ENCODE data around the gene VPS39.

The VPS39 gene

GRCh38 chr15:42133356-42133755 lies 74.7 kb downstream of the VPS39 start:
- no peaks in the 10 kb centered on the region for H3K36me3 ChIP-seq (ENCODE audit: control insufficient read depth in 2 of 2, insufficient read depth in 1 of 2, low read length in 2 of 2)
- peaks cover 9% of the 10 kb centered on the region for H3K4me1 ChIP-seq (ENCODE audit: control insufficient read depth, insufficient read depth, low read length)
- CTCF ChIA-PET: interaction anchor here (0.6 to 1.9 kb wide), 6 partner anchors 8 to 397 kb away, joined by 3 to 12 read pairs (median 4); no protein-coding TSS in a partner anchor
- TF ChIP-seq ZBTB1 (tag by site-specific recombination; IDR thresholded peaks at IDR 0.05) (no peak), ZNF140 (tag by site-specific recombination; IDR thresholded peaks at IDR 0.05) (no peak), ZNF629 (tag by site-specific recombination; IDR thresholded peaks at IDR 0.05) (no peak), ZNF777 (tag by site-specific recombination; IDR thresholded peaks at IDR 0.05; ENCODE audit: borderline replicate concordance) (no peak), ZIC2 (tag by site-specific recombination; IDR thresholded peaks at IDR 0.05) (no peak), GLI2 (tag by site-specific recombination; IDR thresholded peaks at IDR 0.05; ENCODE audit: borderline replicate concordance, low read depth) (no peak), ZSCAN30 (tag by site-specific recombination; IDR thresholded peaks at IDR 0.05) (no peak), ZNF48 (tag by site-specific recombination; IDR thresholded peaks at IDR 0.05) (no peak), ZNF184 (tag by site-specific recombination; IDR thresholded peaks at IDR 0.05) (no peak), IKZF3 (tag by site-specific recombination; IDR thresholded peaks at IDR 0.05) (no peak), EGR2 (tag by site-specific recombination; IDR thresholded peaks at IDR 0.05; ENCODE audit: low read depth) (no peak), ZNF529 (tag by site-specific recombination; IDR thresholded peaks at IDR 0.05; ENCODE audit: insufficient replicate concordance) (no peak), ZNF624 (tag by site-specific recombination; IDR thresholded peaks at IDR 0.05) (no peak)
- TF ChIP-seq, protein P1, sequence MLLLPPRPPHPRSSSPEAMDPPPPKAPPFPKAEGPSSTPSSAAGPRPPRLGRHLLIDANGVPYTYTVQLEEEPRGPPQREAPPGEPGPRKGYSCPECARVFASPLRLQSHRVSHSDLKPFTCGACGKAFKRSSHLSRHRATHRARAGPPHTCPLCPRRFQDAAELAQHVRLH (tag by site-specific recombination; IDR thresholded peaks at IDR 0.05): no peak
- TF ChIP-seq, protein P2, sequence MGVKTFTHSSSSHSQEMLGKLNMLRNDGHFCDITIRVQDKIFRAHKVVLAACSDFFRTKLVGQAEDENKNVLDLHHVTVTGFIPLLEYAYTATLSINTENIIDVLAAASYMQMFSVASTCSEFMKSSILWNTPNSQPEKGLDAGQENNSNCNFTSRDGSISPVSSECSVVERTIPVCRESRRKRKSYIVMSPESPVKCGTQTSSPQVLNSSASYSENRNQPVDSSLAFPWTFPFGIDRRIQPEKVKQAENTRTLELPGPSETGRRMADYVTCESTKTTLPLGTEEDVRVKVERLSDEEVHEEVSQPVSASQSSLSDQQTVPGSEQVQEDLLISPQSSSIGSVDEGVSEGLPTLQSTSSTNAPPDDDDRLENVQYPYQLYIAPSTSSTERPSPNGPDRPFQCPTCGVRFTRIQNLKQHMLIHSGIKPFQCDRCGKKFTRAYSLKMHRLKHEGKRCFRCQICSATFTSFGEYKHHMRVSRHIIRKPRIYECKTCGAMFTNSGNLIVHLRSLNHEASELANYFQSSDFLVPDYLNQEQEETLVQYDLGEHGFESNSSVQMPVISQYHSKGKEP (tag by site-specific recombination; IDR thresholded peaks at IDR 0.05): no peak
- no peaks in the 10 kb centered on the region for H3K9me3 ChIP-seq (ENCODE audit: control insufficient read depth, insufficient read depth, low read depth, low read length)
- POLR2A ChIA-PET: no interaction called here
- H3K27ac ChIP-seq (ENCODE audit: extremely low read depth, low read depth, low read length): no peak overlapping the region
- no peak overlapping the region for H3K4me3 ChIP-seq (ENCODE audit: low read depth, low read length)

DNA sequence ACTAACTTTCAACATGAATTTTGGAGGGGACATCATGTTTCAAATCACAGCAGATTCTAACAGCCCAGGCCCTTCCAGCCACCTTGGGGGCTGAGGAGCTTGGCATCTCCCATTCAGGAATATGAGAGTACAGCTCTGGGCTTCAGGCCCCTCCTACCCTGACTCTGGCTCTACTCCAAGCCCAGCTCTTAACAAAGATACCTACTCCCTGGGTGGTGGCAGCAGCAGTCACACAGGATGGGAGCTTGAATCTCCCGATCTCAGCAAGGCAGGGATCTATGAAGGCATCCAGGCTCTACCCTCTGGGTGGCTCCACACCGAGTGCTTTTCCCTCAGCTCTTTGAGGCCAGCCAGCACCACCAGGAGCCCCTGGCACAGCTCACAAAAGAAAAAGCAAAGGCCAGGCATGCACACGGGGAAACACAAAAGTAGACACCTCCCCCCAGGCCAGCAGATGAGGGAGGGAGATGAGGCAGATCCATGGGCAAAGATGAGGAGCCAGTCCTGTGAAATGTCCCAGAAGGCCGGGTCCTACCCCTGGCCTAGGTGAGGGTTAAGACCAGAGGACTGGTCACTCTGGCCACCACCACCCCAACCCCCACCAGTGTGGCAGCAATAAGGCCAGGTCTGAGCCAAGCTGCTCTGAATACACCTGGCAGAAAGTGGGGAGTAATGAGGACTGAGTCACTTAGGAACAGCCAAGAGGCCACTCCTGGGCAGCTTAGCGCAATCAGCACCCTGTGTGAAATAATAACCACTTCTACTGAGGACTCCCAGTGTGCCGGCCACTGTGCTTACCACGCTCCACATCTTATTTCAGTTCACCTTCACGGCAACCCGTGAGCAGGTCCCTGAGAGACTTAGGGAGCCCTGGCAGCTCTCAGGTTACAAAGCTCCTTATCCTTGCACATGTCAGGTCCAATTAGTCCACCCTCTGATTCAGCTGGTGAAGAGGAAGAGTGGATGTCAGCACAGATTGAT lies 76.0 kb downstream of the VPS39 start:
- POLR2A ChIA-PET: no interaction called here
- no peak for TF ChIP-seq ZNF654 (tag by site-specific recombination; IDR thresholded peaks at IDR 0.05; ENCODE audit: low read depth)
- TF ChIP-seq GLIS1 (tag by site-specific recombination; IDR thresholded peaks at IDR 0.05): peak; percentile 79
- TF ChIP-seq OSR2 (tag by site-specific recombination; IDR thresholded peaks at IDR 0.05): 0 out of 2 replicates have a peak, but pooled peaks have one; percentile 33
- peak; percentile 44 for TF ChIP-seq ZIC2 (tag by site-specific recombination; IDR thresholded peaks at IDR 0.05)
- peak; percentile 45 for TF ChIP-seq ZBTB17 (tag by site-specific recombination; IDR thresholded peaks at IDR 0.05)
- TF ChIP-seq ZBTB48 (tag by site-specific recombination; IDR thresholded peaks at IDR 0.05): 0 out of 2 replicates have a peak, but pooled peaks have one; percentile 53
- no peak for TF ChIP-seq ZSCAN30 (tag by site-specific recombination; IDR thresholded peaks at IDR 0.05)
- peak; percentile 25; the same call in 1 of the 2 replicates for TF ChIP-seq ZNF341 (tag by site-specific recombination; IDR thresholded peaks at IDR 0.05; ENCODE audit: low read depth)

More for the DNA sequence above, 76.0 kb downstream of the VPS39 start:
- H3K9me3 ChIP-seq (ENCODE audit: control insufficient read depth, insufficient read depth, low read depth, low read length): no peaks in the 10 kb centered on the region
- H3K36me3 ChIP-seq (ENCODE audit: control insufficient read depth in 2 of 2, insufficient read depth in 1 of 2, low read length in 2 of 2): no peaks in the 10 kb centered on the region
- no peak overlapping the region for H3K27ac ChIP-seq (ENCODE audit: extremely low read depth, low read depth, low read length)
- CTCF ChIA-PET: interaction anchor here (0.5 to 1.5 kb wide), 9 partner anchors 9 to 372 kb away, joined by 3 to 11 read pairs (median 3); no protein-coding TSS in a partner anchor
- no peak overlapping the region for H3K4me3 ChIP-seq (ENCODE audit: low read depth, low read length)
- H3K4me1 ChIP-seq (ENCODE audit: control insufficient read depth, insufficient read depth, low read length): peaks cover 9% of the 10 kb centered on the region
